ENCODE results near the gene AQP2.

The AQP2 gene

GRCh38 chr12:49934505-49934904 is 16.0 kb upstream of the AQP2 start:
- TF ChIP-seq, protein P1, sequence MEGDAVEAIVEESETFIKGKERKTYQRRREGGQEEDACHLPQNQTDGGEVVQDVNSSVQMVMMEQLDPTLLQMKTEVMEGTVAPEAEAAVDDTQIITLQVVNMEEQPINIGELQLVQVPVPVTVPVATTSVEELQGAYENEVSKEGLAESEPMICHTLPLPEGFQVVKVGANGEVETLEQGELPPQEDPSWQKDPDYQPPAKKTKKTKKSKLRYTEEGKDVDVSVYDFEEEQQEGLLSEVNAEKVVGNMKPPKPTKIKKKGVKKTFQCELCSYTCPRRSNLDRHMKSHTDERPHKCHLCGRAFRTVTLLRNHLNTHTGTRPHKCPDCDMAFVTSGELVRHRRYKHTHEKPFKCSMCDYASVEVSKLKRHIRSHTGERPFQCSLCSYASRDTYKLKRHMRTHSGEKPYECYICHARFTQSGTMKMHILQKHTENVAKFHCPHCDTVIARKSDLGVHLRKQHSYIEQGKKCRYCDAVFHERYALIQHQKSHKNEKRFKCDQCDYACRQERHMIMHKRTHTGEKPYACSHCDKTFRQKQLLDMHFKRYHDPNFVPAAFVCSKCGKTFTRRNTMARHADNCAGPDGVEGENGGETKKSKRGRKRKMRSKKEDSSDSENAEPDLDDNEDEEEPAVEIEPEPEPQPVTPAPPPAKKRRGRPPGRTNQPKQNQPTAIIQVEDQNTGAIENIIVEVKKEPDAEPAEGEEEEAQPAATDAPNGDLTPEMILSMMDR (conservative IDR thresholded peaks at IDR 0.05): no peak
- TF ChIP-seq ZFX (IDR thresholded peaks at IDR 0.05): no peak
- no peak overlapping the region for H3K27ac ChIP-seq

DNA sequence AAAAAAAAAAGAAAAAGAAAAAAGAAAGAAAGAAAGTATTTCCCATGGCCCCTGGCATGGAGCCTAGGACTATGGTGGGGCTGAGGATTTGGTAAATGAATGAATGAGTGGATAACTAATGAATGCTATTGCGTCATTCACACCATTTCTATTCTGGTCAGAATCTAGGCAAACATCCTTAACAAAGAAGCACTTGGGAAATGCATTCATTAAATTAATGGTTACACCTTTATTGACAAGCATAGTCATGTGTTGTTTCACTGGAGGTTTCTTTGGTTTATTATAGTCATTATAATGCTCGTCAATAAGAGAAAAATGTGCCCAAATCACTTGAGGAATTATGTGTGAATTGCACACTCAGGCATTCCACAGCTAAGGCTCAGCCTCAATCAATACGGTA is 13.6 kb upstream of the AQP2 start:
- no peak overlapping the region for H3K27ac ChIP-seq
- TF ChIP-seq ZFX (IDR thresholded peaks at IDR 0.05): no peak
- TF ChIP-seq, protein P1 (conservative IDR thresholded peaks at IDR 0.05): no peak

- no peak overlapping the region for H3K27ac ChIP-seq
- TF ChIP-seq ZFX (IDR thresholded peaks at IDR 0.05): no peak
- TF ChIP-seq, protein P1 (conservative IDR thresholded peaks at IDR 0.05): no peak
These were observed 12.8 kb upstream of the AQP2 start for GRCh38 chr12:49937639-49938300.

- no peak overlapping the region for H3K27ac ChIP-seq
- no peak for TF ChIP-seq ZFX (IDR thresholded peaks at IDR 0.05)
- TF ChIP-seq, protein P1 (conservative IDR thresholded peaks at IDR 0.05): no peak
These were observed 11.2 kb upstream of the AQP2 start for GRCh38 chr12:49939307-49939706.

DNA sequence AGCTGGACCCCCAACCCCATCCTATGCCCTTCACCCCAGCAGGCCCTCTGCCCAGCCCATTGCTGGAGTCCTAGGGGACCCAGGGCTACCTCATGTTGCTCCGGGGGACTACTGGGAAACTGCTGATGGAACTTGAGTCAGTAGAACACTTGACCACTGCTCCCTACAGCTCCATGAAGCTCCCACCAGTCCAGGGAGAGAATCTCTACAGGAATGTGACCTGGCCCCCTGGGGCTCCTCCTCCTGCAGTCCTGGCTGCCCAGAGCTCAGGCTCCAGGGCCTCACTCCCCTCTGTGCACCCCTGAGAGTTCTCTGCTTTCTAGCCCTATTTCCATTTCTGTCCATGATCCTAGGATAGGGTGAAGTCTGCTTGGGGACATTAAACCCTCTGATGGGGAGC is 10.8 kb upstream of the AQP2 start:
- no peak overlapping the region for H3K27ac ChIP-seq
- TF ChIP-seq ZFX (IDR thresholded peaks at IDR 0.05): no peak
- TF ChIP-seq, protein P1 (conservative IDR thresholded peaks at IDR 0.05): no peak

- TF ChIP-seq, protein P1 (conservative IDR thresholded peaks at IDR 0.05): no peak
- no peak for TF ChIP-seq ZFX (IDR thresholded peaks at IDR 0.05)
- H3K27ac ChIP-seq: no peak overlapping the region
These were observed 8.7 kb upstream of the AQP2 start for GRCh38 chr12:49941556-49942511.

GRCh38 chr12:49942512-49942893 is 8.0 kb upstream of the AQP2 start:
- no peak overlapping the region for H3K27ac ChIP-seq
- TF ChIP-seq ZFX (IDR thresholded peaks at IDR 0.05): no peak
- TF ChIP-seq, protein P1 (conservative IDR thresholded peaks at IDR 0.05): no peak

Data from C4-2B (cell line).